AG04450 (cell line): ENCODE measurements around the gene APOE. TPM values are rescaled to one million over a fixed set of nuclear protein-coding genes. Genes with fewer than 3 reads are reported as not detected.

Experiments
- CTCF ChIA-PET: fragments of 300-600, 350-600 bp; formaldehyde crosslinking; extraction: SDS; loops from one replicate; lab custom pipeline; 2022; ENCODE audit warnings: antibody characterized with exemption, inconsistent platforms; lab: Charles Lee
- POLR2A ChIA-PET: fragments of 350-600 bp; formaldehyde crosslinking; extraction: SDS; loops from one replicate; lab custom pipeline; 2021; ENCODE audit warnings: antibody characterized with exemption, inconsistent platforms; lab: Yijun Ruan, JAX
- DNase-seq: peaks from one replicate; pipeline ENCODE4 v3.0.0-alpha.2; 2011; ENCODE audit warnings: low read depth, low spot score
- H3K27ac ChIP-seq: one replicate; pipeline ENCODE4 v1.5.1; 2012; ENCODE audit warnings: low read depth, low read length, control low read depth
- H3K27me3 ChIP-seq: one replicate; pipeline ENCODE4 v1.6.0; 2012; ENCODE audit warnings: low read length; ENCODE audit not compliant: control insufficient read depth, insufficient read depth
- H3K4me3 ChIP-seq: 2 replicates; pipeline ENCODE4 v1.5.1; 2011; ENCODE audit warnings: mild to moderate bottlenecking, low read depth, low read length, control low read depth
- H3K9me3 ChIP-seq: 2 replicates; pipeline ENCODE4 v1.5.1; 2012; ENCODE audit warnings: low read length; ENCODE audit not compliant: control insufficient read depth, insufficient read depth
- CTCF ChIP-seq: IDR thresholded peaks from 2 replicates; pipeline ENCODE4 v1.5.1; 2011; ENCODE audit warnings: low read depth, low read length, control low read depth, inconsistent platforms
- polyA plus RNA-seq: library from polyadenylated mRNA; depleted of rRNA; stranded (reverse); fragments of >200 nt; gene quantifications from 2 replicates; pipeline ENCODE4 v1.2.3, GENCODE V29; 2011

Gene APOE
- polyA plus RNA-seq, 1 experiment, result 5.9 TPM

- no peak for DNase-seq
- Histone ChIP-seq H3K4me3 (no peak overlapping the region), H3K27ac (no peak overlapping the region), H3K9me3 (peaks cover 5% of the 10 kb centered on the region; the same call in 1 of the 2 replicates), H3K27me3 (no peaks in the 10 kb centered on the region)
- ChIA-PET CTCF (no interaction called here), POLR2A (no interaction called here)
- no peak for TF ChIP-seq CTCF
Measured at GRCh38 chr19:44865196-44865767, 40.3 kb upstream of the APOE start.

DNA sequence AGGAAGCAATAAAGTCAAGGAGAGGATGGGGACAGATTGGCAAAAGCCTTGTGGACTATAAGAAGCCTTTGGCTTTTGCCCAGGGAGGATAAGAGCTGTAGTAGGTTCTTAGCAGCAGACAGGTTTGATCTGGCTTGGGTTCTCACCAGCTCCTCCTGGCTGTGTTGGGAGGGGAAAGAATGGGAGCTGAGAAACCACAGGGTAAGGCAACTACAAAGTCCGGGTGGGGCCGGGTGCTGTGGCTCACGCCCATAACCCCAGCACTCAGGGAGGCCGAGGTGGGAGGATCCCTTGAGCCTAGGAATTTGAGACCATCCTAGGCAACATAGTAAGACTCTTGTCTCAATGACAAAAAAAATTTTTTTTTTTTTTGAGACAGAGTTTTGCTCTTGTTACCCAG, 38.9 kb upstream of the APOE start:
- CTCF ChIA-PET, result interaction anchor here (0.7 kb wide), 1 partner anchor 772 kb away, joined by 3 read pairs; the partner anchor contains the start of gene ZNF224

GRCh38 chr19:44867578-44867977, 38.0 kb upstream of the APOE start:
- H3K9me3 ChIP-seq, result peaks cover 5% of the 10 kb centered on the region; the same call in 1 of the 2 replicates
- no peak overlapping the region for H3K4me3 ChIP-seq
- CTCF ChIA-PET, result interaction anchor here (0.7 kb wide), 1 partner anchor 773 kb away, joined by 3 read pairs; the partner anchor contains the start of gene ZNF224
- H3K27me3 ChIP-seq, result no peaks in the 10 kb centered on the region
- H3K27ac ChIP-seq, result no peak overlapping the region
- no peak for DNase-seq
- POLR2A ChIA-PET, result no interaction called here
- TF ChIP-seq CTCF, result no peak

More for the DNA sequence above, 38.9 kb upstream of the APOE start:
- Histone ChIP-seq H3K4me3 (no peak overlapping the region), H3K9me3 (peaks cover 5% of the 10 kb centered on the region; the same call in 1 of the 2 replicates), H3K27ac (no peak overlapping the region), H3K27me3 (no peaks in the 10 kb centered on the region)
- POLR2A ChIA-PET, result no interaction called here
- TF ChIP-seq CTCF, result no peak
- no peak for DNase-seq

DNA sequence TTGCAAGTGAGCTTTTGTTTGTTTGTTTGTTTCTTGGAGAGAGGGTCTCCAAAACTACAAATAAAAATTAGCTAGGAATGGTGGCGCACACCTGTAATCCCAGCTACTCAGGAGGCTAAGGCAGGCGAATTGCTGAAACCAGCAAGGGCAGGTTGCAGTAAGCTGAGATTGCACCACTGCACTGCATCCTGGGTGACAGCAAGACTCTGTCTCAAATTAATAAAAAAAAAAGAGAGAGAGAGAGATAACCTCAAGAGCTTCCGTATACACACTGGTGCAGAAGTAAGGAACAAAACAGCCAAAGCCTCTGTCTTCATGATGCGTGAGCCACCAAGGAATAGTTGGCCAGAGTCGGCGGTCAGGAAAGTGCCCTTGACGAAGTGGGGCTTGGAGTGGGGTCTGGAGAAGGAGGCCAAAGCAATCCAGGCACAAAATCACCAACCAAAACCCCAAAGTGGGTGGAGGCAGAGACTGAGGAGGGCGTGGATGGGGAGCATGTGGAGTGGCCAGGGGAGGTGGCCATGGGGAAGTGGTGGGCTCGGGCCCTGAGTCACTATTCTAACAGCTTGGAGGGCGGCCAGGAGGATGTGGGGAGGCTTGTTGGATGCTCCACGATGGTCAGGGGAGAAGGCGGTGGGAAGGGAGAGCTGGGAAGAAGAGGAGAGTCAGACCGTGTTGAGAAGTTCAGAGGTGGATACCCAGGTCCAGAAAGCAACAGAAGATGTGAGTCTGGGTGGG, 35.7 kb upstream of the APOE start:
- peak; percentile 46 for DNase-seq
- CTCF ChIA-PET, result interaction anchor here (1.3 kb wide), 1 partner anchor 24 kb away, joined by 5 read pairs; the partner anchor contains the start of gene NECTIN2
- H3K27me3 ChIP-seq, result no peaks in the 10 kb centered on the region
- H3K4me3 ChIP-seq, result no peak overlapping the region
- POLR2A ChIA-PET, result interaction anchor here (0.5 to 1.2 kb wide), 2 partner anchors 14 to 20 kb away, joined by 3 to 8 read pairs; no protein-coding TSS in a partner anchor
- peaks cover 5% of the 10 kb centered on the region; the same call in 1 of the 2 replicates for H3K9me3 ChIP-seq
- H3K27ac ChIP-seq, result peak overlapping the region; percentile 31
- no peak for TF ChIP-seq CTCF
